Smooth muscle cell of the umbilical artery (primary cell): ENCODE results near the gene SCART1. TPM values are rescaled to one million over a fixed set of nuclear protein-coding genes. Genes with fewer than 3 reads are reported as not detected.

Source experiments
- total RNA-seq: library from RNA; depleted of rRNA; stranded (reverse); fragments of >200 nt; gene quantifications from 2 replicates; pipeline ENCODE4 v1.2.3, GENCODE V29; 2014

The SCART1 gene
- total RNA-seq: 1.5 and 2.7 TPM in 2 replicates

GRCh38 chr10:133453516-133454203, at the start of gene SCART1:
Gene SCART1 (plus strand): TSS chr10:133453945. CDS start chr10:133453998, 53 bp downstream.

GRCh38 chr10:133424601-133425000, 29.1 kb upstream of the SCART1 start, which contains the start of gene SPRN:
Gene SPRN (minus strand): TSS chr10:133424625. CDS start chr10:133423681, 944 bp downstream.

Other genes with a start within 250 kb of the SCART1 start
- gene UTF1, start 223.7 kb upstream of the SCART1 start, total RNA-seq: not detected in 2 replicates
- gene VENTX, start 216.1 kb upstream of the SCART1 start, total RNA-seq: not detected in 2 replicates
- gene ADAM8, start 177.1 kb upstream of the SCART1 start, total RNA-seq: 1.2 and 4.3 TPM in 2 replicates
- gene TUBGCP2, start 145.1 kb upstream of the SCART1 start, total RNA-seq: 51.1 and 64.4 TPM in 2 replicates
- 14.1 and 16.0 TPM in 2 replicates for gene ZNF511, start 145.0 kb upstream of the SCART1 start, total RNA-seq
- gene CALY, start 117.0 kb upstream of the SCART1 start, total RNA-seq: 0.23 and 0.30 TPM in 2 replicates
- not detected in 2 replicates for gene PRAP1, start 106.6 kb upstream of the SCART1 start, total RNA-seq
- gene FUOM, start 95.9 kb upstream of the SCART1 start, total RNA-seq: 7.5 and 12.8 TPM in 2 replicates
- gene ECHS1, start 80.6 kb upstream of the SCART1 start, total RNA-seq: 57.3 and 62.9 TPM in 2 replicates
- gene PAOX, start 74.7 kb upstream of the SCART1 start, total RNA-seq: 5.4 and 5.6 TPM in 2 replicates
- gene MTG1, start 59.8 kb upstream of the SCART1 start, total RNA-seq: 22.9 and 26.1 TPM in 2 replicates
- gene SPRN, start 29.3 kb upstream of the SCART1 start, total RNA-seq: 0.59 and 1.6 TPM in 2 replicates
- 0.60 and 0.89 TPM in 2 replicates for gene CYP2E1, start 73.4 kb downstream of the SCART1 start, total RNA-seq
- gene SYCE1, start 111.6 kb downstream of the SCART1 start, total RNA-seq: not detected in 2 replicates
- not detected in 2 replicates for gene FRG2B, start 172.8 kb downstream of the SCART1 start, total RNA-seq